Mucosa of stomach (tissue), 1 donor: Measurements from ENCODE around the gene ENO1.

Source experiments
- H3K27me3 ChIP-seq: one replicate; pipeline ENCODE4 v1.7.0; 2013; ENCODE audit warnings: mild to moderate bottlenecking, low read length; ENCODE audit not compliant: control insufficient read depth, insufficient read depth
- H3K36me3 ChIP-seq: one replicate; pipeline ENCODE4 v1.7.0; 2013; ENCODE audit warnings: low read length; ENCODE audit not compliant: control insufficient read depth, insufficient read depth
- H3K4me1 ChIP-seq: one replicate; pipeline ENCODE4 v1.7.0; 2013; ENCODE audit warnings: mild to moderate bottlenecking, low read length; ENCODE audit not compliant: control insufficient read depth, insufficient read depth
- H3K4me3 ChIP-seq: one replicate; pipeline ENCODE4 v1.7.0; 2013; ENCODE audit warnings: low read length
- H3K9ac ChIP-seq: one replicate; pipeline ENCODE4 v1.7.0; 2013; ENCODE audit warnings: mild to moderate bottlenecking, low read length, moderate library complexity
- H3K9me3 ChIP-seq: one replicate; pipeline ENCODE4 v1.7.0; 2013; ENCODE audit warnings: mild to moderate bottlenecking, low read length, moderate library complexity; ENCODE audit not compliant: control insufficient read depth
- donor health status: Pancreatic carcinoma.

The ENO1 gene

GRCh38 chr1:8874230-8875201, 4.0 kb downstream of the ENO1 start:
- H3K27me3 ChIP-seq = no peaks in the 10 kb centered on the region
- H3K9ac ChIP-seq = no peak overlapping the region
- H3K36me3 ChIP-seq = peaks cover 23% of the 10 kb centered on the region
- H3K4me1 ChIP-seq = peaks cover 48% of the 10 kb centered on the region
- no peak overlapping the region for H3K4me3 ChIP-seq
- H3K9me3 ChIP-seq = no peaks in the 10 kb centered on the region

GRCh38 chr1:8873506-8874229, 4.8 kb downstream of the ENO1 start:
- Histone ChIP-seq H3K36me3 (peaks cover 23% of the 10 kb centered on the region), H3K9ac (no peak overlapping the region), H3K4me3 (no peak overlapping the region), H3K27me3 (no peaks in the 10 kb centered on the region), H3K9me3 (no peaks in the 10 kb centered on the region), H3K4me1 (peaks cover 44% of the 10 kb centered on the region)

GRCh38 chr1:8873001-8873400, 5.5 kb downstream of the ENO1 start:
- H3K9ac ChIP-seq = no peak overlapping the region
- H3K9me3 ChIP-seq = no peaks in the 10 kb centered on the region
- H3K27me3 ChIP-seq = no peaks in the 10 kb centered on the region
- H3K4me1 ChIP-seq = peaks cover 44% of the 10 kb centered on the region
- peaks cover 23% of the 10 kb centered on the region for H3K36me3 ChIP-seq
- no peak overlapping the region for H3K4me3 ChIP-seq

DNA sequence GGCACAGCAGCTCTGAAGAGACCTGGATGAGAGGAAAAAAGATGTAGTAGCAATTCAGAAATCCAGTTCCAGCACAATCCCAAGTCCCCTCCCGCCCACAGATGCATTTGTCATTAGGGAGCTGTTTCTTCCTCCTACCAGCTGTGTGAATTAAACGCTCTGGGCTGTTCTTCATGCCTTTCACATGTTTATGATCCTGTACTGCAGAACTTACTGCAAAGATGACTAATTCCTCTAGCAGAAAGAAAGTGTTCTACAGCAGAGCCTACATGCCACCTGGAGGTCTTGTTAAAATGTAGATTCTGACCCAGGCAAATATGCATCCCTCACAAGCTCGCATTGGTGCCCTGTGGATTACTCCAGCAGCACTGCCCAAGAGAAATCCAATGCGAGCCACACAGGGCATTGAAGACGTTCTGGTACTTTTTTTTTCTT, 6.5 kb downstream of the ENO1 start:
- H3K9ac ChIP-seq = no peak overlapping the region
- H3K4me1 ChIP-seq = peaks cover 40% of the 10 kb centered on the region
- H3K4me3 ChIP-seq = no peak overlapping the region
- no peaks in the 10 kb centered on the region for H3K9me3 ChIP-seq
- H3K27me3 ChIP-seq = no peaks in the 10 kb centered on the region
- peaks cover 23% of the 10 kb centered on the region for H3K36me3 ChIP-seq

DNA sequence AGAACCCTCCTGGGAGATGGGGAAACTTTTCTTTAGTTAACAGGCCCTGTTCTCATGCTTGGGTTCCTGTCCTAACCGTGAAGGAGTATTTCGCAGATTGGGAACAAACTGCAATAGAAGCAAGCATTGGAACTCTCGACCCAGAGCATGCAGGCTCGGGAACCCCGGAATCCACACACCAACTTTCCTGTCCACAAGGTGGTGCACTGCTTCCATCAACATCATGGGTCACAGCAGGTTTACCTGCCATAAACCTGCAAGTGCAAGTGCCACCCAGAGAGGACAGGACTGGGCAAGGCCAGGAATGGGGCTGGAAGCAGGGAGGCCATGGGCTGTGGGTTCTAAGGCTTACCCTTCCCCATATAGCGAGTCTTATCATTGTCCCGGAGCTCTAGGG, 6.9 kb downstream of the ENO1 start:
- no peak overlapping the region for H3K9ac ChIP-seq
- H3K36me3 ChIP-seq = peaks cover 23% of the 10 kb centered on the region
- H3K9me3 ChIP-seq = no peaks in the 10 kb centered on the region
- no peak overlapping the region for H3K4me3 ChIP-seq
- no peaks in the 10 kb centered on the region for H3K27me3 ChIP-seq
- peaks cover 39% of the 10 kb centered on the region for H3K4me1 ChIP-seq

DNA sequence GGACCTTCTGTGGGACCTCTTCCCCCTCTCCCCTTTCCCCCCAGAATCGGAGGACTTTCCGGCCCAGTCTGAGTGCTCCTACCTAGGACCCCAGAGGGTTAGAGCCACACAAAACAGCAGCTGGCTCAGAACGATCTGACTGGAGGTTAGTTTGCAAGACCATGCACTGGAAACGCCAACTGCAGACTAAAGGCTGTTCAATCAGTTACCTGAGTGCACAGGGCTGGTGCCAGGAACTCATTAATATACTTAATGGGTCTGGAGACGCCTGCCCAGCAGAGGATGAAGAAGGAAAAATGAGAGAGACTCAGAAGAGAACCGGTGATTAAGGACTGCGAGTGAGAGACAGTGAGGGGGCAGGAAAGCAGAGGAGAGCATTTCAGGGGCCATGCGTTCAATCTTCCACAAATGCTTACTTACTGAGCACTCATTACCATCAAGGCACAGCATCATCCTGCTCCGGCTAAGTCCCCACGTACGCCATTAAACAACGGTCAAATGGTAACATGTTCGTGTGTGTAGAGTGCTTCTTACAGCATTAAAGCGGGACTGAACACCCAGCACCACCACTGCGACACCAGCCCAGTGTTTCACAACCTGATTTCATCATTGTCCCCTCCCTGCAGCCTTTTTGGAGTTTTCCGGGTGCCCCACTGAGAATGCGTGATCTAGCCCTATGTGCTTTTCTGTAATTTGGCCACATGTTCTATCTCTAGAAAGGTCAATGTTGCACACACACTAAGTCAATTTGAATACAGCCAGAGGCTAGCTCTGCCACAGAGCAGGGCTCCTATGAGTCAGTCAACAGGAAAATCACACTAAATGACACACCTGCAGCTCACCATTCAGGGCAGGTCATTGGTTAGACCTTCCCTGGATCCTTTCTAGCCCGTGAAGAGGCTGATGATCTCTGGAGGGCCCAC, 7.6 kb downstream of the ENO1 start:
- Histone ChIP-seq H3K4me1 (peaks cover 35% of the 10 kb centered on the region), H3K9me3 (no peaks in the 10 kb centered on the region), H3K9ac (no peak overlapping the region), H3K4me3 (no peak overlapping the region), H3K27me3 (no peaks in the 10 kb centered on the region), H3K36me3 (peaks cover 23% of the 10 kb centered on the region)

DNA sequence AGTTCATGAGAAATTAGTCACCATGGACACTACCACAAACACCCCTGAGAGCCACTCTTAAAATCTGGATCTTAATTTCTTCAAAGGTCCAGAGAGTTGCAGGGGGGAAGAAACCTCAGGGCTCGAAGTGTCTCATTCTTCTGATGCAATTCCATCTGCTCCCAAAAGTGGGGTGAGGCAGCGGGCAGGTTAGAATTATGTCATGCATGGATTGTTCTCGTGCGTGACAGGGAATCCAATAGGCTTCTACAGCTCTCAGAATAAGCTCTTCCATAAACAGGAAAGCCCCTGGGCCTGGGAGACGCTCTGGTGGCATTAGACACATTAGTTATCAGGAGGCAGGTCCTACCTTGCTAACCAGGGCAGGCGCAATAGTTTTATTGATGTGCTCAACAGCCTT, 8.4 kb downstream of the ENO1 start:
- Histone ChIP-seq H3K9ac (no peak overlapping the region), H3K27me3 (no peaks in the 10 kb centered on the region), H3K36me3 (peaks cover 29% of the 10 kb centered on the region), H3K4me1 (peaks cover 27% of the 10 kb centered on the region), H3K4me3 (no peak overlapping the region), H3K9me3 (no peaks in the 10 kb centered on the region)

GRCh38 chr1:8867878-8868567, 10.5 kb downstream of the ENO1 start:
- Histone ChIP-seq H3K27me3 (no peaks in the 10 kb centered on the region), H3K4me1 (peaks cover 11% of the 10 kb centered on the region), H3K9me3 (no peaks in the 10 kb centered on the region), H3K36me3 (peaks cover 37% of the 10 kb centered on the region), H3K9ac (no peak overlapping the region), H3K4me3 (no peak overlapping the region)

DNA sequence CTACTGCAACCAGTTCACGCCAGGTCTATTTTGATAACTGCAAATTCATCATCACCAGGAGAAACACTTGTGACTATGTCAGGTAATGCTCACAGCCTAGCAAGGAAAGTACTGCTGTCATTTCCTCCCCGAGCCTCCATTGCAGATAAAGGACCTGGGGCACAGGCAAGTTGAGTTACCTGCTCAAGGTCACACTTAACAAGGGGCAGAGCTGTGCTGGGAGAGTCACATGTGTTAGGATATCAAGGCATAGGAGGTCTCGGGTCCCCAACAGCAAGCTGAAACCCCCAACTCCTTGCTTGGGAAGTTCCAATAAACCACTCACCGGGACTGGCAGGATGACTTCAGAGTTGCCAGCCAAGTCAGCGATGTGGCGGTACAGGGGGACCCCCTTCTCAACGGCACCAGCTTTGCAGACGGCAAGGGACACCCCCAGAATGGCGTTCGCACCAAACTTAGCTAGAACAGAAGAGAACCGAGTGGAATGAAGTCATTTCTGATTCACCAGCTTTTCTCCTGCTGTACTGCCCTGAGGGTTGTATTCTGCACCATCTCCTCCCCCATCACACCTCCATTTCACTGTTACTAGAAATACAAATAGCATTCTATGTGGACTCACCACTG, 11.6 kb downstream of the ENO1 start:
- Histone ChIP-seq H3K4me1 (peaks cover 5% of the 10 kb centered on the region), H3K36me3 (peaks cover 37% of the 10 kb centered on the region), H3K4me3 (no peak overlapping the region)

DNA sequence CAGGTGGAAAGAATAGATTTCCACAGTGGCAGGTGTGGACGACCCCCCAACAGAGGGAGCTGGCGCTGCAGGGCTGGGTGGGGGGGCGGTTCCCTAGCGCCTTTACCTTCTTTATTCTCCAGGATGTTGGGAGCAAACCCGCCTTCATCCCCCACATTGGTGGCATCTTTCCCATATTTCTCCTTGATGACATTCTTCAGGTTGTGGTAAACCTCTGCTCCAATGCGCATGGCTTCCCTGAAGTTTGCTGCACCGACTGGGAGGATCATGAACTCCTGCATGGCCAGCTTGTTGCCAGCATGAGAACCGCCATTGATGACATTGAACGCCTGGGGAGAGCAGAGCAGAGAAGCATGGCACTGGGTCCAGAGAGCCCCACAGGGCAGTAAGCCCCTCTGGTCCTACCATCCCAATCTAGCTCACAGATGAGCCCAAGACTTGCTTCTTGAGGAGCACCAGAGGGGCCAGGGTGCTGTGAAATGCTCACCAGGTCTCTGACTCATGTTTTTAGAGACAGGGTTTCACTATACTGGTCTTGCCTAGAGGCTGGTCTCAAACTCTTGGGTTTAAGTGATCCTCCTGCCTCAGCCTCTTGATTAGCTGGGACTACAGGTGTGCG, 12.2 kb downstream of the ENO1 start:
- Histone ChIP-seq H3K27me3 (no peaks in the 10 kb centered on the region), H3K9ac (no peak overlapping the region), H3K4me3 (no peak overlapping the region), H3K9me3 (no peaks in the 10 kb centered on the region), H3K36me3 (peaks cover 35% of the 10 kb centered on the region), H3K4me1 (peaks cover 3% of the 10 kb centered on the region)

More for the DNA sequence above, 11.6 kb downstream of the ENO1 start:
- Histone ChIP-seq H3K9ac (no peak overlapping the region), H3K9me3 (no peaks in the 10 kb centered on the region), H3K27me3 (no peaks in the 10 kb centered on the region)
